Activated T-cell treated with anti-CD3 and anti-CD28 coated beads for 24 hours (primary cell): ENCODE measurements around the gene CHPF.

Experiments
- DNase-seq: peaks from one replicate; pipeline ENCODE4 v3.0.0-alpha.2; 2020; ENCODE audit warnings: low read depth

Gene CHPF

DNA sequence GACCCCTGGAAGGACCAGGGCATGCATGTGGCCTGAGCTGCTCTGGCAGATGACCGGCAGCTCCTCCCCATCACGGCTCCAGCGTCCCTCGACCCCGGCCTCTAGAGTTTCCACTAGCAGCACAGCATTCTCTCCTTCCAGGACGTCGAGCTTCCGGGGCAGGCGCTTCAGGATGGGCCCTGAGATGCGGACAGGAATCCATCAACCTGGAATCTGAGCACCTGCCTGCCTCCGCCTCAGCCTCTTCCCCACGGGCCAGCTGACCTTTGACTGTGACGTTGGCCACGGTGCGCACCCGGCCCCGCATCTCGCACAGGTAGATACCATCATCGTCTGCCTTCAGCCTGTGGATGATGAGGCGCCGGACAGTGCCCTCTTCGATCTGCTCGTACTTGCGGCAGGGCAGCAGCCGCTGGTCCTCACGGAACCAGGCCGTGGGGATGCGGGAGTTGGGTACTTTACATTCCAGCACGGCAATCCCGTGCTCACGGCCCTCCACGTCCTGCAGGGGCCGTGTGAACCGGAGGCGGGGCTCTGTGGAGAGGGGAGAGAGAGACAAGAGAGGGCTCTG, 24.3 kb upstream of the CHPF start:
- DNase-seq = no peak

- DNase-seq = no peak
Observed at GRCh38 chr2:219567131-219567530, 23.5 kb upstream of the CHPF start.

DNA sequence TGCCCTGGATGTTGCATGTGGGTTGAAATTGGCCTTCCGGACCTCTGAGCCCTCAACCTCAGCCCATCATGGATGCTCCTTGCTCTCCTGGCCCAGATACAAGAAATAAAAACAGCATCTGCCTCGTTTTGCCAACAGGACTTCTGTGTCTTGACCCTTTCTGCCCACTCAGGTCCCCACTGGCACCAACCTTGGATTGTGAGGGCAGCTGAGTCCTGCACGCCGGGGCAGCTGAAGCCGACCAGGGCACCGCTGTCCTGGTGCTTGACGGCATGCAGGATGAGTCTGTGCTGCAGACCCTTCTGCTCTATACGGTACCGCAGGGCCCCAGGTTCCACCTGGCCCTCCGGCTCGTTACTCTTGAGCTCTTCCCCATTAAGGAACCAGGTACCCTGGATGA, 23.0 kb upstream of the CHPF start:
- DNase-seq = no peak

- DNase-seq = no peak
Observed at GRCh38 chr2:219565130-219566080, 21.8 kb upstream of the CHPF start.

GRCh38 chr2:219563271-219563928, 19.8 kb upstream of the CHPF start:
- DNase-seq = no peak

- DNase-seq = no peak
Observed at GRCh38 chr2:219562049-219563020, 18.7 kb upstream of the CHPF start.

- no peak for DNase-seq
Observed at GRCh38 chr2:219561179-219562048, 17.8 kb upstream of the CHPF start.

DNA sequence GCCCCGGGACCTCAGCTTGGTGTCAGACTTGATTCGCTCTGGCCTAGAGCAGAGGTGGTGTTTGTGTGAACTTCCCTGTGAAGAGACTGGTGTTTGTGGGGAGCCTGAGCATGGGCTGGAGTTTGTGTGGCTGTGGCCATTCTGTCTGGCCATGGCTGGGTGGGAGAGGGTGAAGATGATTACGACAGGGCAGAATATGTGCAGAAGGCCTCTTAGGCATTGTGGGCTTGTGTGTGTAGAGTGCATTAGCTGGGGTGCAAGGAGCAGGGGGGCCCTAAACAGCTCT, 17.2 kb upstream of the CHPF start:
- DNase-seq = no peak

GRCh38 chr2:219560037-219560892, 16.7 kb upstream of the CHPF start:
- DNase-seq = no peak

DNA sequence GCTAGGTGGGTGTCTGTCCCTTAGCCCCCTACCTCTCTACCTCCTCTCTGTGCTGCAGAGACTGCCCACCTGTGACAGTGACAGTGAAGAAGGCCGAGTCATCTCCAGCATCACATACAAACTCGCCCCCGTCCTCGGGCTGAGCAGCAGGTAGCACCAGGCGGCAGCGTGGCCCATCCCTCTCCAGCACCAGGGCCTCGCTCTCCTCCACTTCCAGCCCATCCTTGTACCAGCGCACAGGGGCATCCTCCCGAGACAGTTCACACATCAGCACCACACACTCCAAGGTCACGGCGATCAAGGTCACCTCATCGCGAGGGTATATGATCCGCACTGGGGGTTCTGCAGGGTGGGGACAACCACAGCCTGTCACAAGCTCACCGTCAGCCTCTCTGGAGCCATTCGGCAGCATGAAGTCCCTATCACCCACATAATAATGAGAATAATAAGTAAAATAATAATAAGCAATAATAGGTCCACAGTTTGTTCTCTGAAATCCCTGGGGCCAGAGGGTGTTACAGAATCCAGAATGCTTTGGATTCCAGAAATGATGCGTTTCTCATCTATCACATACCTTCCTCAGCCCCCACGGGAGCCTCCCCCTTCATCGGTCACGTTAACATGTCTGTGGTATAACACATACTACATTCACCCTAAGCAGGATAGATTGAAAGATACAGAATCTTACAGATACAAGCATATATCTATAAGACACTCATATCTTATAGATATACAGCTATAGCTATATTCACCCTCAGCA, 15.7 kb upstream of the CHPF start:
- no peak for DNase-seq

GRCh38 chr2:219557791-219558785, 14.5 kb upstream of the CHPF start:
- no peak for DNase-seq

DNA sequence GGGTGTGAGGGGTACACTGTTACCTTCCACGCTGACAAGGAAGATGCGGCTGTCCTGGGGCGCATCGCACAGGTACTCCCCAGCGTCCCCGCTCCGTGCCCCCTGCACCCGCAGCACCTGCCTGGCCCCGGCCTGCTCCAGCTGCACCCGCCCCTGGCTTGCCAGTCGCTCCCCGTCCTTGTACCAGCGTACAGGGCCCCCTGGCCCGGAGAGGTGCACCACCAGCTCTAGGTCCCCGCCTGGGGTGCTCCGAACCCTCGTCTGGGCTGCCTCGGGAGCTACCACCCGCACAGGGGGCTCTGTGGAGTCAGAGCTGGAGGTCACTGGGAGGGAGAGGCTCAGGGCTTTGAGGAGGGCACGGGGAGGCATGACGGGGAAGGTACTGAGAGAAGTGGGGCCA, 13.7 kb upstream of the CHPF start:
- DNase-seq = no peak

DNA sequence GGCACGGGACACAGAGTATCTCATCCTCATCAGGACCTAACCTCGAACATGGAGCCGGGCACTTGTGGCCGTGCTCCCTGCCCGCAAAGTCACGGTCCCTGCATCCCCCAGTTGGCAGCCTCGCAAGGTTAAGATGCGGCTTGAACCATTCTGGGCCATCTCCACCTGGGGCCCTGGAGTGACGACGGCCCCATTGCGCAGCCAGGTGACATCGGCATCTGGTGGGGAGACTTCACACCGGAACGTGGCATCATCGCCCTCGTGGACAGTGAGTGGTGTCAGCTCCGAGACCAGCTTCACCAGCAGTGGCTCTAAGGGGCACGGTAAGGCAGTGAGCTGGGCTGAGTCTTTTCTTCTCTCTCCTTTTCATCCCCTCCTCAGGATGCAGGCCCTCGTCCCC, 12.8 kb upstream of the CHPF start:
- DNase-seq = no peak

DNA sequence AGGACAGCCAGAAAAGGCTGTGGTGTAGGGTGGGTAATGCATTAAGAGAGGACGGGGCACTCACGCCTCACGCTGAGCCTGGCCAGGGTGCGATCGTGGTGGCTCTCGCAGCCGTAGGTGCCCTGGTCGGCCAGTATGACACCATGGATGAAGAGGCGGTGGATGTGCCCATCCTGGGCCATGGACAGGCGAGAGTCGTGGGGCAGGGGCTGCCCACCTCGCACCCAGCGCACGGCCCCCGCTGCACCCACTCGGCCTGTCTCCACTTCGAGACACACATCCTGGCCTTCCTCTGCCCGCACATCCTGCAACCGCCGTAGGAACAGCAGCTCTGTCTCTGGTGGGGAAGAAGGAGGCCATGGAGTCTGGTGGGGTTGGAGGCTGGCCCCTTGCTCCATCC, 12.3 kb upstream of the CHPF start:
- no peak for DNase-seq

DNA sequence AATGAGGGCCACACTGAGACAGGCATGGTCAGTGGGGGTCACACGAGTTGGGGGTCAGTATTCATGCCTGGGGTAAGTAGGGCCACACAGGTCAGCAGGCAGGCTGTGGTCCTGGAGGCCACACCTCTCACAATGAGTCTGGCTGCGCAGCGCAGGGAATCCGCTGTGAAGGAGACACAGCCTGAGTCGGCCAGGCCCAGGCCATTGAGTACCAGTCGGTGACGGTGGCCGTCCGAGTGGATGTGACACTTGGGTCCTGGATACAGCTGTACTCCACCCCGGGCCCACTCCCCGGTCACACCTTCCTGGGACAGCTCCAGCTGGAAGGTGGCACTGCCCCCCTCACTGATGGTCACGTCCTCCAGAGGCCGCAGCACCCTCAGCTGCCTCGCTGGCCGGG, 10.7 kb upstream of the CHPF start:
- DNase-seq = no peak

- no peak for DNase-seq
Observed at GRCh38 chr2:219553463-219553963, 9.9 kb upstream of the CHPF start.

DNA sequence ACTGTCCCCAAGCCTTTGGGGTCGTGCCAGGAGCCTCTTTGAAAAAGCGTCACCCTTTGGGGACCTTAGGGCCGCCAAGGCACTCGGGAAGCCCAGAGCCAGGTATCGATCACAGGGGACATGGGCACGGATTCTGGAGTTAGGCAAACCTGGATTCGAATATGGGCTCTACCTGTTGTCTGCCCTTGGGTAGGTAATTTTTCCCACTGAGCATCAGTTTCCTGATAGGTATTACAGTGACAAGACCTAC, 9.5 kb upstream of the CHPF start:
- no peak for DNase-seq
